ENCODE measurements around the gene GLS.
"Not testable (repeated sequence)": the region's sequence is repeated elsewhere in the genome, so short reads cannot be mapped to it uniquely, and the experiment has no call there.

The GLS gene

DNA sequence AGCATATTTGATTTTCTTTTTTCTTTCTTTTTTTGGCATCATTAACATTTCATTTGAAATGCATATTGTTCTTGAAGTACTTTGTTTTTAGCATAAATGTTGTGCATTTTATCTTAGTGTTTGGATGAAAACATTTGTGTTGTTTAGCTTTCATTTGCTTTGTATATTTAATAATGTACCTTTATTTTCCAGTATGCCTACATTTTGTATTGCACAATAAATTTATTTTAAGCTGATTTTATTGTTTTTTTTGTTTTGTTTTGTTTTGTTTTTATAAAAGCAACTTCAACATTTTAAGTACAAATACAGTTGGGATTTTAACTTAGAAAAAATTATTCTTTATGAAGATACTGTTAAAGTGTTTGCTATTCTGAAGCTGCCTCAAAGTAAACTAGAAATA lies 54.4 kb downstream of the GLS start:
- DNase-seq: no peak

DNA sequence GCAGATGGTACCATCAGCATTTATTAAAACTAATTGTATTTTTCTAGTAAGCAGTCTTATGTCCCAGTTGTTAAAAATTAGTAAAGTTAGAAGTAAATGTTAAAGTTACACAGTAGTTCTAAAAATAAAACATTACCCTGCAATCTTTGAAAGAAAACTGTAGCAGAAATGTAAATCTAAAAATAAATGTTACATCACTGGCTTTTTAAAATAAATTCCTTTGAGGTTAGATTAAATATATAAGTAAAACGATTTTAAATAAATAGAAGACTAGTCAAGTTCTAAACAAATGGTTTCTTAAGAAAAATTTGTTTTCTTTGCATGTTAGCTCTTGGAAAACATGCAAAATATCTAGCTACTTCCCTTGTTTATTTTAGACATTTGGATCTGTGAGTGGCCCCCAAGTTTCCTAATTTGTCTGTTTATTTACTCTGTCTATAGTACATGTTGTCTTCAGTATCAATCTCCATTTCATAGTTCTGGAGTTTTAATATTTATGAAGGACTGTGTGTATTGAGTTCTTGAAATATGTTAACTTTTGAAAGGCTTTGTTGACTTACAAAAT lies 58.2 kb downstream of the GLS start:
- no peak for DNase-seq

DNA sequence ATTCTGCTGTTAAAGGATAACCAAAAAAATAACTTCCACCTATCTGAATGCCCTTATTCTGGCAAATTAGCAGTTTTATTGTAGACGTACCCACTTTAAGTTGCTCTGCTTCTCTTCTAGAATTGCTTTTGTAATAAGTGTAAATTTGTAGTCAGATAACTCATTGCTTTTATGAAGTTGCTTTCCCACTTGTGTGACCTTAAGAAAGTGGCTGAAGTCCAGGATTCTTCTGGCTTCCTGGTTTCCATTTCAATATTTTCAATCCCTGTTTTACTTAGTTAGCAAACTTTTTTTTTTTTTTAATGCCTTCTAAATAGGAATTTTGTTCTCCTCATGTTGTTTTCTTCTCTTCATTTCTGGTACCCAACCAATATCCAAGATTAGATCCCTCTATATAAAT lies 59.8 kb downstream of the GLS start:
- no peak for DNase-seq

DNA sequence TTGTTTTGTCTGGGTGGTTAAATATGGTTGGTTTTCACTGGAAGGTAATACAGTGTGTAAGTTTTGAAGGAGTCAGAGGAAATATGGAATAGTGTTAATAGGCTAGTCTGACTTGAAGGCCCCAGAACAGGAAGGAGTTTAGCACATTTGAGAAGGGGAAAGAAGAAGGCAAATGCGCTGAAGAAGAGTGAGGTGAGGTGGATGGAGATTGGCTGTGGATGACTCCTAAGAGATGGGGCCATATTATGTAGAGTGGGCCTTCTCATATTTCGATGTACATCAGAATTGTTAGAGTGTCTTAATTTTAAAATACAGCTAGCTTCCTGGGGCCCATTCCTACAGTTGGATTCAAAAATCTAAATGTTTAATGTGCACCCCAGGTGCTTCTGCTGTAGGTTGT lies 61.0 kb downstream of the GLS start:
- no peak for DNase-seq

DNA sequence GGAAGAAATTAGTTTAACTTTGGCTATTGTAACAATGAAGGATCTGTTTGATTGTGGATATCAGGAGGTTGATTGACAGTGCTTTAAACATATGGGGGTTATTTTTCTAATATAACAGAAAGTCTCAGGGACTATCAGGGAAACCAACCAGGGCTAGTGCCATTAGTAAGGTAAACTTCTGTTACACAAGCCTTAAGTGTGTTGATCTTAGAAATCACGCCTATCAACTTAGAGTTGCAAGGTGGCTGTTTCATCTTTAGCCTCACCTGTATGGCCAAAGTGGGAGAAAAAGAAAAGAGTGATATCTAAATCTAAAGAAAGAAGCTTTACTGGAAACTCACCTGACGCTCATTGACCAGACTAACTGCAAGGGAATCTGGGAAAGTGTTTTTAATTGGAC lies 62.1 kb downstream of the GLS start:
- no peak for DNase-seq

DNA sequence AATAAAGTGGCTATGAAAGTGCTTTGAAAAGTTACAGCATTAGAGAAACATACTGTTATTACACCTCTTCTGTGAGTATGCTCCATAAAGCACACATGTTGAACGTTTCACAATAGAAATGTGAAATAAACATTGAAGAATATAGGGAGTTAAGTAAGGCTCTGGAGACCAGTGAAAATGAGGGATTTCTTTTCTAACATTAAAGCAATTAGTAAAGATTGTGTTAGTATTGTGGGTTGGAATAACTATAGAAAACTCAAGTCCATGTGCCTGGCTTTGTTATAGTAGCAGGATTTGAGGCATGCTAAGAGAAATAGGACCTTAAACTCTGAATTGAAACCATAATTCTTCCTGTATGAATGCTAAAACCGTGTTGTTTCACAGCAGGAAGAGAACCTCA lies 63.1 kb downstream of the GLS start:
- DNase-seq: no peak

DNA sequence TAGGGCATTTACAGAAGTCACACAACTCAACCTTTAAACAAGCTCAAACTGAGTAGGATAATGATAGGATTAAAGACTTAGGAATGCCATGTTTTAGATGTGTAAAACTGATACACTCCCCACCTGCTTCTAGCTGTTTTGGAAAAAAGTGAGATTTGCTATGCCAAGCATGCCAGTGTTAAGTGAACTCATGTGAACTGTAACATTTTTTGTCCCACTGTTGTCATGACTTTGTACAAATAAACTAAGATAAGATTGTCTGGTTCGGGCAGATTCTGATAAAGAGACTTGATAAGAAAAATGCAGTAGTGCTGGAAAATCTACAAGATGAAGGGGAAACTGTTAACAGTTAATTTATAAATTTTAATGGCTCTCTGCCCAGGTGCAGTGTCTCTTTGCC lies 66.5 kb downstream of the GLS start:
- DNase-seq: no peak

DNA sequence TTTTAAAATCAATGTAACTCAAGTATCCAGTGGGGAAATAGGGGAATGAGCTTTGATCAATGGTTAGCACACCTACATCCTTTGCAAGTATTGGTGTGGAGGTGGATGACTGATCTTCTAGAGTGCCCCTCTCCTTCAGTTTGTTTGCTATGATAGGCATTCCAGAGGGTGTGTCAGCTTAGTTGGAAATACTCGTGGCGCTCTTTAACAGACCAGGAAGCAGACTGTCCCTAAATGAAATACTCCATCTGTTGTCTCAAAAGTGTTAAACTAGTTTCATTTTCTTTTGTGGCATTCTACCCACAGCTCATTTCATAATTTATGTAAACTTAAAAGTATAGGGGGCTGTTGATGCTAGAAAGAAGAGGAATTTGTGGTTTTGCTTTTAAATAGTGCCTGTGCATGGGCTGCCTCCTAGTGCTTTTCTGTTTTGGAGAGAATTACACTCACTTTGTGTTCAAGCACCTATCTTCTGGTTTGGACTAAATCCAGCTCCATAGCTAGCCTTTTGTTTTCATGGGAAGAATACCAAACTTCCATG lies 67.2 kb downstream of the GLS start:
- DNase-seq: peak; percentile 68

DNA sequence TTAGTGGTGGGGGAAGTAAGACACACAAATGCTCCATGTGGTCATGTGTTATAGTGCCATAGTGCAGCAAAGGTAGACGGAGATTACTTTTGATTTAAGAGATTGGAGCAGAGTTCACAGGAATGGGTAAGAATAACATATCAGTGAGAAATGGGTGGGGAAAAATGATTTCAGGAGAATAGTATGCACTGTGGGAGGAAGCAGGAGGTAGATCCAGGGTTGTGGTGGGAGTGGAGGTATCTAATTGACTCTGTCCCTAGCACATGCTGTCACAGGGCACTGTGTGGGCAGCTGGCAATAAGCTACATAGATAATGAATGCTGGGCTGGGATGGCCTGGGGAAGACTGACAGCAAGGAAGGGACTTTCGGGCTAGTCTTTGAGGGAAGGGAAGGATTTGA lies 68.0 kb downstream of the GLS start:
- DNase-seq: peak; percentile 34

DNA sequence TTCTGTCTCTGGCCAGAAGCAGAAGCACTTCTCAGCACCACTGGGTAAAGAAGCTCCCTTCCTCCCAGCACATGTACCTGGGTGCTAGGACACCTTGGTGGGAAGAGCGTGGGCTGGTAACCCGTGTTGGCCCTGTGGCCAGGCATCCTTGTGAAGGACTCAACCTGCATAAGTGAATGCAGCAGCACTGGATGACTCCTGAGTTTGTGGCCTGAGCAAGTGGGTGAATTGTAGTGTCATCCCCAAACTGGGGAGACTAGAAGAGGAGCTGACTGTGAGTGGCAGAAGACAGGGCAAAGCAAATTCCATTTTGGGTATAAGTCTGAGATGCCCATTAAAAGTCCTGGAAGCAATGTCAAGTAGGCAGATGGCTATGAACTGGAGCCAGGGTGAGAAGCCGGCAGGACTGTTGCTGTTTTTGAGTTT lies 70.0 kb downstream of the GLS start:
- no peak for DNase-seq

DNA sequence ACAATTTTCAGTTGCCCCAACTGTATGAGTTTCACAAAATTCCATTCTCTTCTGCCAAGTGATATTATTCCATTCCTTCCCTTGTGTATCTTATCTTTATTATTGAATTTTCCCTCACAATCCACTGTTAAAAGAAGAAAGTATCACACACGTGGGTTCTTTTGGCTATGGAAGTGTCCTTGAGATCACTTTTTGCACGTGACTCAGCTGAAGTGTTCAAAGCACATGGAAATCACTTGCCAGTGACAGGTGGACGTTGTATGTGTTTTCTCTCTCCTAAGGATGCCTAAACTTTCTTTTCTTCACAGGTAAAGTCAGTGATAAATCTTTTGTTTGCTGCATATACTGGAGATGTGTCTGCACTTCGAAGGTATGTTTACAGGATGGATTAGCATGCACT lies 72.6 kb downstream of the GLS start:
- no peak for DNase-seq

DNA sequence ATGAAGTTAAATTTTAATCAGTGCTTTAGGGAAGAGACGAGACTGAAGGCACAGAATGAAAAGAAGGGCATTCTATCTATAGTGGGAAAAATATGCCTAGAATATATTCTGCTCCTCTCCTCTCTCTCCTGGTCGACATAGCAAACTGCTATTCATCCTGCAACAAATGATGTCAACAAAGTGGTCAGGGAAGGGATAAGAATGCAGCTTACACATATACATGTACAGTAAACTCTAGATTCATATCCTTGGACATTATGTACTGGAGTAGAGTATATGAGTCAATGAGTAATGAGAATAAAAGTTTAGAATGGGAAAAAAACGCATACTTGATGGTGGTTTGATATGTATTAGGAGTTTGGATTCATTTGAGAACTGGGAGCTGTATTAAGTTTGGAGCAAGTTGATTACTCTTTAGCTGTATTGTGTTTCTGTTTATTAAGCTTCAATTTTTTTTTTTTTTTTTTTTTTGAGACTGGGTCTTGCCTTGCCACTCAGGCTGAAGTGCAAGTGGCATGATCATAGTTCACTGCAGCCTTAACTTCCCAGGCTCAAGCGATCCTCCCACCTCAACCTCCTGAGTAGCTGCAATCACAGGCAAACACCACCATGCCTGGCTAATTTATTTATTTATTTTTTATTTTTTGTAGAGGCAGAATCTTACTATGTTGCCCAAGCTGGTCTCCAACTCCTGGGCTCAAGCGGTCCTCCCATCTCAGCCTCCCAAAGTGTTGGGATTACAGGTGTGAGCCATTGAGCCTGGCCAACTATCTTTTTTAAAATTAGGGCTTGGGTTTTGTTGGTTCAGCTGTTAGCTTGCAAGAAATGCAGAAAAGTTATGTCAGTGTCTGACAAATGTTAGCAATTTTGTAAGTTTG lies 79.5 kb downstream of the GLS start:
- peak; percentile 26 for DNase-seq

DNA sequence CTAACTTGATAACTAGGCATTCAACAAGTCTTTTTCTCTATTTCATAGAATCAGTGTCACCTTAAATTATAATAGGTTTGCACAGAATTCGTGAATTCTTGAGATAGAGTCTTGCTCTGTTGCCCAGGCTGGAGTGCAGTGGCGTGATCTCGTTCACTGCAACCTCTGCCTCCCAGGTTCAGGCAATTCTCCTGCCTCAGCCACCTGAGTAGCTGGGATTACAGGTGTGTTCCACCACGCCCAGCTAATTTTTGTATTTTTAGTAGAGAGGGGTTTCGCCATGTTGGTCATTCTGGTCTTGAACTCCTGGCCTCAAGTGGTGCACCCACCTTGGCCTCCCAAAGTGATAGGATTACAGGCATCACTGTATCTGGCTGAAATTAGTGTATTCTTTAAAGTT lies 80.5 kb downstream of the GLS start:
- not testable (repeated sequence) for DNase-seq

DNA sequence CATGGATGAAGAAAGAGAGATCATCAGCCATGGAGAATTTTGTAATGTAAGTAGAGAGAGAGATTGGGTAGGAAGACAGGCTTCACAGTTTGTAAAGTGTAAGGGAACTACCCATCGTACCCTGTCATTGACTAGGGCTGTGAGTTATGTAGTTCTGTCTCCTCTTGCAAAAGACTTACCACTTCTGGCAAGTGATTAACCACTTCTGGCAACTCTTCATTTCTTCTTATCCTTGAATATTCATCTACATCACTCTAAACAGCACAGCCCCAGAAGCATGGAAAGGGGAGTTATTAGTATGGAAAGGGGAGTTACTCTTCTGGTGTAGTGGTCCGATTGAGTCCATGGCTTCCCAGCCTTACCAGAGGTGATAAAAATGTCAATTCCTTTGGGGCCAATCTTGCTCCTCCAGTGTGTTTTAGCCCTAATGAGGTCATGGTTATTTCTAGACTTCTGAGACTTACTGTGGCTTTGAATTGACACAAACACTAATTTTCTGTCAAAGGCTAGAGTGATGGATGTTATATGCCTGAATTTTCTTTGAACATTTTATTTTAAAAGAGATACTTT lies 81.4 kb downstream of the GLS start:
- DNase-seq: peak; percentile 25

DNA sequence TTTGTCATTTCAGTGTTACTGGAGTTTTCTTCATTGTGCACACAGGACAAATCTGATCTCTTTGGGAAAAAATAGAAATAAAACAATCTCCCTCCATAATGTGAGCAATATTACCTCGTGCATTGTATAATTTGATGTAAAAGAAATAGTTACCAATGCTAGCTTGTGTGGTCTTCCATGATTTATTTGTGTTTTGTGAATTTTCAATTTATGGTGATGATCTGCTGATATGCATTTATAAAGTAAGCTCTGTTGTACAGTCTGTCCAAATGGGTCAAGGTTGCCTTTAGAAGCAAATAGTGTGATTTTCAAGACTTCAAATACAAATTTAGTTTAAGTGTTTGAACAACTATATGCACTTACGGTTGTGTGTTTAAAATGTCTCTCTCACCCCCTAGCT lies 82.5 kb downstream of the GLS start:
- no peak for DNase-seq

DNA sequence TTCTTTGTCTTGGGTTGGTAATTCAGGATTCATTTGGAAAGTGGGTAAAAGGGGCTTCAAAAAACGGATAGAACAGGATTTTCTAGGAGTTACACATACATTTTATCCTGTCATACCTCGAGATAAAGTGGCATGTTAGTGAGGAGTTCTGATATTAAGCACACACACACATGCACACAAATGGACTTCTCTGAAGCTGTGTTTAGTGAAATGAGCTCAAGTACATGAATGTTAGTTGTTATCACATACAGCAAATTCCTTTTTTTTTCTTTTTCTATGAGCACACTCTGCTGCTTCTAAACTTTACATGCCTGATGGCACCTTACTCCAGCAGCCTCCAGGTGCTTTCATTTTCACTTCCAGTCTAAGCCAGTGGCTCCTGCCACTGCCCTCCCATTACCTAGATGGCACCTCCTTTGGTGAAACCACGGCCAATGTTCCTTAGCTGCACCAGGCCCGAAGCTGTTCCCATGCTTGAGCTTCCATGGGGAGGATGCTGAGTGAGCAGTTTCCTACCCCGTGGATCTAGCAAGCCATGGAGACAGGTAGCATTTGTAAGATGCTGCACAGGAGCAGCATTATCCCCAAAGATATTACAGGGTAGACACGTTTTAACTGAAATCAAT lies 83.7 kb downstream of the GLS start:
- no peak for DNase-seq

DNA sequence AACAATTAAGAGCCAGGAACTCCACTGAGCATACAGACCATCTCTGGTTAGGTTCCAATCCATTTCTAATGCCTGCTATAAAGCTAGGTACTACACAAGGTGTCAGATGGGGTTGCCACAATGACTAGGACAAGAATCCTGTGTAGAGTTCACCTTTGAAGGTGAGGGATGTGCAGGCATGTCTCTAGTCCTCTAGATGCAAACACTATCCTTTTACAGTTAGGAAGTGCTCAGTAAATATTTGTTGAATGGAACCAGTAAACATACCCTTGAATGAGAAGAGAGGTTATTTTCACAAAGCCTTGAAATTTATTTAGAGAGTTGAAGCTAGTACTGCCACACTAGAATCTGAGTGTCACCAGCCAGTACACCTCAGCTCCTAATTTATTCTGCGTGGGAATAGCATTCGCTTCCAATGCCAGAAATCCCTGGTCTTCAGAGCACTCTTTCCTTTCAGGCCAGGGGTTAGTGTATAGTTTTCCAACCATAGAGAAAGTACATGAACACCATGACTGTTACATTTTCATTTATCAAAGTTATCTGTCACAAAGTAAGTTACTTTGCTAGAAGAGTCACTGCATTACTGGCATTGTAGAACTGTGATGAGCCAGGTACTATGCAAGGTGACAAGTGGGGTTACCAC lies 85.1 kb downstream of the GLS start:
- no peak for DNase-seq

DNA sequence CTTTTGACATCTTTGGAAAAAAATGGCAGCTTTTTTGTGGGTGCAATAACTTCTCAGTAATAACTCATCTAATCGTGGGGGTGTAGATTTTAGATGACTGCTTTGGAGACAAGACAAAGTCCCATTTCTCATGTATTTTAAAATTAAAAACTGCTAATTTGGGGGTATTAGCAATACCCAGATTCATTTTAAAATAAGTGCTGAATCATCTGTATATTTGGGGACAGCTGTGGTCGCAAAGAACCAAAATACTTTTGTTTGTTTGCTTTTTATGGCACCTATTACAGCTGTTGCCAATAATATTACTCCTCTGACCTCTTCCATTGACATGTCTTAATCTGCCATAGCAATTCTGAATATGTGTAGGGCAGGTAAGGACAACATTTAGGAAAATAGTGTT lies 87.9 kb downstream of the GLS start:
- no peak for DNase-seq

DNA sequence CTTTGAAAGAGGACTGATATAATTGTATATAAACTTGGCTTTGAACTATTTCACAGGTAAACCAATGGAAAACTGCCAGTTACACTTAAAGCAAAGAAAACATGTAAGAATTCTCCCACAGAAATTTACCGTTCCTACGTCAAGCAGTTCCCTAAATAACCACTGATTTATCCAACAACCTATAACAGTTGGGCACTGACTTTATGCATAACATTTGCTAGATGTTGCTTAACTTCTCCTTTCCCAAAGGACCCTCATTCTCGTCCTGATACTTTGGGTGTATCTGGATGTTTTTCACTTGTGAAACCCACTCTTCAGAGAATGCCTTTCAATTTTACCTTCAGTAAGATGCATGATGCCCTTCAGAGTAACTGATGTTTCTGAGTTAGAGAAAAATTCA lies 89.5 kb downstream of the GLS start:
- DNase-seq: no peak

DNA sequence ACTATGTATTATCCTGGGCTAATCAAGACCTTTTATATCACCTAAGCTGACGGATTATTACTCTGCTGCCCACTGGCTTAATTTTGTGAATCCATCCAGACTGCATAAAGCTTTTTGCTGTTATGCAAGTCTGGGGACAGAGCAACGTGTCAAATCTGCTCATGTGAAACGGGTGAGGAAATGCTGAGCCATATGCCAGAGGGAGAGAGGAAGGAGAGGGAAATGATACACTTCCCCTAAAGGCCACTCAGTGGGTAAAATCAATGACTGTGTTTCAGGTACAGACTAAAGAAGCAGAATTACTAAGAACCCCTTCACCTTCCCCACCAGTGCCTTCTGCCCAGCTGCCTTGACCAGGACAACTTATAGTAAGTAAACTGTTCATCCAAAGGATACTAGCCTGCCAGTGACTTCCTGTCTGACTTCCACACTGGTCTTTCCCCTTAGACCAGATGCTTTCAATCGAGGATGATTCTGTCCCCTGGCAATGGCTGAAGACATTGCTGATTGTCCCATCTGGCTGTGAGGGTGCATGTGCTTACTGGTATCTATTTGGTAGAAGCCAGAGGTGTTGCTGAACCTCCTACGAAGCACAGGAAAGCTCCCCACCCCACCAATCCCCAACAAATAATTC lies 90.4 kb downstream of the GLS start:
- DNase-seq: no peak

DNA sequence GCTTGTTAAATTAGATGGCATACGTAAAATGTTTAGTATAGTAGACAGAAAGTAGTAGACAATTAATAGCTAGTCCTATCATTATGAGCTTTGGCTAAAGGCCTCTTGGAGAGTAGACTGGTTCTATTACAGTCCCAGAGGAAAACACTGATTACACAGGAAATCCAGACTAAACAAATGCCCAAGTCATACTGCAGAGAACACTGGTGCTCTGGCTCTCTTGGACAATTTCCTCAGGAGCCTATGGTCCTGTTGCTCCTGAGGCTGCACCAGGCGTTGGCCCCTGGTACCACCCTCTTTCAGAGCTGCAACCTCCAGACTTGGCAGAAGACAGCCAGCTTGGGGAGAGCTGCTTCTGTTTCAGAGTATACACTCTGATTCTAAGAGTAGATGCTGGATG lies 91.6 kb downstream of the GLS start:
- DNase-seq: no peak

DNA sequence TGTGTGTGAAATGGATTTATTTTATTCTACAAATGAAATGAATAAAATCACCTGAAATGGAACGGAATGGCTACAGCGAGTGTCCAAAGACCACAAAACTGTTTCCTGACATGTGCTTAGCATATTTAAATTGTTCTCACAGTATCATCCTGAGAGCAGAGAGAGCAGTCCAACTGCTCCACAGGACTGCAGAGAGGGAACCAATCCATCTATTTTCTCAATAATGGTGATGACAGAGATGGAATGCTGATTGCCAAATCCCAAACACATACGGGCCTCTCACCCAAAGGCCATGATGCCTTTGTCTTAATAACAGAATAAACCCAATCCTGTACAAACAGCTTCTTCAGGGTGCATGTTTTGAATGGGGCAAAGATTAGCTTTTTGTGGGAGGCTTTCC lies 92.2 kb downstream of the GLS start:
- peak; percentile 66 for DNase-seq

DNA sequence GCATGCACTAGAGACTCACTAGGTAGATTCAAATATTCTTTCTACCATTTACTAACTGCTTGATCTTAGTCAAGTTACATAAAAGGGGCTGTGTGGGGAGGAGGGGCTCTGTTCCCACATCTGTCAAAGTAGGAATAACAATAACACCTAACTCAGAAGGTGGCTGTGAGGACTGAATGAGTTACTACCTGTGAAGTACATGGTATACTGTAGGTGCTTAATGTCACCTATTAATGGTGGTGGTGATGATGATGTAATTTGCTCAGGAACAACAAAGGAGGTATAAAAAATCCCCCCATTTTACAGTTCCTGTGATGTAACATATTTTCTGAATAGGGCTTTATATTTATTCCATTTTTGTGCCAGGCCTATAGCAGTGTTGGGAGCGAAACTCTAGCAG lies 92.6 kb downstream of the GLS start:
- no peak for DNase-seq

Data from fibroblast of skin of right quadriceps (primary cell).